Measurements from ENCODE around the gene SLC6A2. TPM values are rescaled to one million over a fixed set of nuclear protein-coding genes. Genes with fewer than 3 reads are reported as not detected.

Gene SLC6A2
- total and polyA plus RNA-seq, 12 donors = 0.26 to 32.8 (median 8.6) TPM

DNA sequence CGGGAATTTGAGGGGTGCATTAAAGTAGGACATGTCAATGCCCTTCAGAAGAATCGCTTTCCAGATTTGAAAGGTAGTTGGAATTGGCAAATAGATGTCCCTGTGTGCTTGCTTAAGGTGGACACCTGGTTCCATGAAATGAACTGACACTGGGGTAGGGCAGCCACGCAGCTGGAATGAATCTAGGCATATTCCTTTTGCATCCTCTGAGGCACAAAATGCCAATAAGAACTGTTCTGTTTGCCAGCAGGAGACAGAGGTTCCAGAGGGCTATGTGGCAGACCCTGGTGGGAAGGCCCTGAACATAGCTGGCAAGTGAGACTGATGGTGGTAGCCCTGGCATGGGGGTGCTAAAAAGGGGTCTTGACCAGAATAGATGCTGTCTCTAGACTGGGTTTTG is 61.5 kb downstream of the SLC6A2 start:
- Histone ChIP-seq H3K4me1 (replicated peaks in 1 of 2) (no peaks in the 10 kb centered on the region), H3K9me3 (replicated peaks in 1 of 3) (no peaks in the 10 kb centered on the region), H3K36me3 (replicated peaks in 1 of 2) (no peaks in the 10 kb centered on the region), H3K4me3 (no peak overlapping the region), H3K27me3 (no peaks in the 10 kb centered on the region), H3K27ac (no peak overlapping the region)
- no peak for DNase-seq
- TF ChIP-seq POLR2A (IDR thresholded peaks at IDR 0.05) = no peak
- TF ChIP-seq, protein P1, sequence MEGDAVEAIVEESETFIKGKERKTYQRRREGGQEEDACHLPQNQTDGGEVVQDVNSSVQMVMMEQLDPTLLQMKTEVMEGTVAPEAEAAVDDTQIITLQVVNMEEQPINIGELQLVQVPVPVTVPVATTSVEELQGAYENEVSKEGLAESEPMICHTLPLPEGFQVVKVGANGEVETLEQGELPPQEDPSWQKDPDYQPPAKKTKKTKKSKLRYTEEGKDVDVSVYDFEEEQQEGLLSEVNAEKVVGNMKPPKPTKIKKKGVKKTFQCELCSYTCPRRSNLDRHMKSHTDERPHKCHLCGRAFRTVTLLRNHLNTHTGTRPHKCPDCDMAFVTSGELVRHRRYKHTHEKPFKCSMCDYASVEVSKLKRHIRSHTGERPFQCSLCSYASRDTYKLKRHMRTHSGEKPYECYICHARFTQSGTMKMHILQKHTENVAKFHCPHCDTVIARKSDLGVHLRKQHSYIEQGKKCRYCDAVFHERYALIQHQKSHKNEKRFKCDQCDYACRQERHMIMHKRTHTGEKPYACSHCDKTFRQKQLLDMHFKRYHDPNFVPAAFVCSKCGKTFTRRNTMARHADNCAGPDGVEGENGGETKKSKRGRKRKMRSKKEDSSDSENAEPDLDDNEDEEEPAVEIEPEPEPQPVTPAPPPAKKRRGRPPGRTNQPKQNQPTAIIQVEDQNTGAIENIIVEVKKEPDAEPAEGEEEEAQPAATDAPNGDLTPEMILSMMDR (IDR thresholded peaks at IDR 0.05) = no peak
- 77 to 88% (median 84%) methylated on average over 3 of the region's 3 CpGs for WGBS, 4 donors
- intact Hi-C loops (cut with DNase I) = no loop called here

DNA sequence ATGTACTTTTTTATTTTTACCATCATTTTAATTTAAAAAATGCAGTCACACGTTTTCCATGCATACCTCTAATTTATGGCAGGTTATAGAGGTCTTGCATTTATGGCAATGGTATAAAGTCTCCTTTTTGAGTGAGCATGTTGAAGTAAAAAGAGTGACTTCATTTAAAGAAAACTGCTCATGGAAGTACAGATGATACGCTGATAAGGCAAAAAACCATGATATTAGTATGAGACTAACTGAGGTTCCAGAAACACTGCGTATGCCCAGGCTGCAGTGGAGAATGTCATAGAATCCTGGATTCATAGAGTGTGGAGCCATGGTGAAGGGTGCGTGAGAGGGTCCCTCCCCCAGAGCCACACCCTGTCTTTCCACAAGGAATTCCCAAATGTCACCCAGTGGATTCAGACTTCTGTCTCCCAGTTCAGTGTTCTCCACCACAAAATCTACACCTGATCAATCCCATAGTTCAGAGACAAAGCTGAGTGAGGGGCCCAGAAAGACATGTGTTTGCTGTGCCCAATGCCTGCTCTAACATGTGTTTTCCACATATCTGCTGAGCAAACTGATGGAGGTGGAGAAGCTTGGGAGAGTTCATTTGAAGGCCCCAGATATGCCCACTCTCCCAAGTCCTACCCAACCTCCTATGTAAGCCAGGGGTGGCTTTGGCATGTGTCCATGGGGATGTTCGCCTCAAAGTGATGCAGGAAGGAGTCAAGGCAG is 69.4 kb downstream of the SLC6A2 start:
- intact Hi-C loops (cut with DNase I) = no loop called here
- no peak for TF ChIP-seq POLR2A (IDR thresholded peaks at IDR 0.05)
- TF ChIP-seq, protein P1 (IDR thresholded peaks at IDR 0.05) = no peak
- Histone ChIP-seq H3K27ac (no peak overlapping the region), H3K9me3 (replicated peaks in 1 of 3) (no peaks in the 10 kb centered on the region), H3K36me3 (replicated peaks in 1 of 2) (no peaks in the 10 kb centered on the region), H3K27me3 (no peaks in the 10 kb centered on the region), H3K4me3 (no peak overlapping the region), H3K4me1 (replicated peaks in 1 of 2) (no peaks in the 10 kb centered on the region)
- DNase-seq = peak in 1 of 7 donors; percentile 31
- 55 to 66% (median 59%) methylated on average over 5 of the region's 5 CpGs for WGBS, 4 donors

DNA sequence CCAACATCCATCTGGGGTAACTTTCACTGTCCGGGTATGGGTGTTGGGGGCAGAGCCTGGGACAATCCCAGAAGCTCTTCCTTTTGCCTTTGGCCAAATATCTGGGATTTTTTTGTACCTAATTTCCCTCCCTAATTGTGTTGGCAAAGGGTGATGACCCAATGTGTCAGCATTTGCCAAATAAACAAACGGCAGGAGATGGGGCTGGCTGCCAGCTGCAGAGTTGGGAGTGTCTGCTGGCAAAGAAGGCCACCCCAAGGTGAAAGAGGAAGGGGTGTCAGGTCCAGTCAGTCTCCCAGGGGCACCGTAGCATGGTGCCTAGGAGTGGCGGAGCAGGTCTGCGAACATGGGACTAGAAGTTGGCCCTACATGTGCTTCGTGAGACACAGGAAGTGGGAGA is 73.0 kb downstream of the SLC6A2 start:
- Histone ChIP-seq H3K9me3 (replicated peaks in 1 of 3) (no peaks in the 10 kb centered on the region), H3K4me3 (no peak overlapping the region), H3K36me3 (replicated peaks in 1 of 2) (no peaks in the 10 kb centered on the region), H3K27ac (no peak overlapping the region), H3K4me1 (replicated peaks in 1 of 2) (no peaks in the 10 kb centered on the region), H3K27me3 (no peaks in the 10 kb centered on the region)
- TF ChIP-seq, protein P1 (IDR thresholded peaks at IDR 0.05) = no peak
- no peak for TF ChIP-seq POLR2A (IDR thresholded peaks at IDR 0.05)
- WGBS, 4 donors = 61 to 80% (median 77%) methylated on average over 3 to 6 of the region's 6 CpGs
- DNase-seq = peak in 1 of 7 donors; percentile 3
- intact Hi-C loops (cut with DNase I) = no loop called here

DNA sequence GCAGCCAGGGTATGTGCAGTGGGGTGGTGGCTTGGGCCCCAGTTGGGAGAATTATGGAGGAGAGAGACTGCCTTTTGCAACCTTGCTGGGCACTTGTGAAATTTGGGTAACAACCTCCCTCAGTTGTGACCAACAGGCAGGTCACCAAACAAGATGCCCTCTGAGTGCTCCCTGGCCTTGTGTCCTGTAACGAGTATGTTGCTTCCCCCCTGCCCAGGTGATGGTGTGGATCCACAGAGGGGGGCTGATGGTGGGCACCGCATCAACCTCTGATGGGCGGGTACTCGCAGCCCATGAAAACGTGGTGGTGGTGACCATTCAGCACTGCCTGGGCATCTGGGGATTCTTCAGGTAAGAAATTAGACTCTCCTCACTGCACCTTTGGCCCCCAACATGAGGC is 74.3 kb downstream of the SLC6A2 start:
- H3K27me3 ChIP-seq = no peaks in the 10 kb centered on the region
- WGBS, 4 donors = 61 to 81% (median 76%) methylated on average over 4 to 5 of the region's 5 CpGs
- no peak overlapping the region for H3K4me3 ChIP-seq
- H3K9me3 ChIP-seq (replicated peaks in 1 of 3) = no peaks in the 10 kb centered on the region
- DNase-seq = peak in 1 of 7 donors; percentile 15
- no peak overlapping the region for H3K27ac ChIP-seq
- H3K4me1 ChIP-seq (replicated peaks in 1 of 2) = no peaks in the 10 kb centered on the region
- intact Hi-C loops (cut with DNase I) = no loop called here
- TF ChIP-seq POLR2A (IDR thresholded peaks at IDR 0.05) = no peak
- TF ChIP-seq, protein P1 (IDR thresholded peaks at IDR 0.05) = no peak
- H3K36me3 ChIP-seq (replicated peaks in 1 of 2) = no peaks in the 10 kb centered on the region

Measured in adrenal gland (tissue), 12 donors.